ENCODE data around the gene CRTC3.

GRCh38 chr15:90620379-90621067 lies 90.8 kb downstream of the CRTC3 start:
- TF ChIP-seq CTCF (IDR thresholded peaks at IDR 0.05): no peak
- no peak for TF ChIP-seq POLR2A (IDR thresholded peaks at IDR 0.05)
